HG03378 (cell line): ENCODE data around the gene CCDC89.
A peak's percentile ranks its signal among the peaks of the same experiment; 100 is the strongest.
"Not testable (repeated sequence)": the region's sequence is repeated elsewhere in the genome, so short reads cannot be mapped to it uniquely, and the experiment has no call there.

ENCODE experiments used
- ATAC-seq: cut with Tn5 transposase; IDR thresholded peaks from one replicate; pipeline ENCODE4 v1.9.1; 2021; ENCODE audit warnings: mild to moderate bottlenecking, moderate library complexity; ENCODE audit not compliant: unreplicated experiment

The CCDC89 gene

DNA sequence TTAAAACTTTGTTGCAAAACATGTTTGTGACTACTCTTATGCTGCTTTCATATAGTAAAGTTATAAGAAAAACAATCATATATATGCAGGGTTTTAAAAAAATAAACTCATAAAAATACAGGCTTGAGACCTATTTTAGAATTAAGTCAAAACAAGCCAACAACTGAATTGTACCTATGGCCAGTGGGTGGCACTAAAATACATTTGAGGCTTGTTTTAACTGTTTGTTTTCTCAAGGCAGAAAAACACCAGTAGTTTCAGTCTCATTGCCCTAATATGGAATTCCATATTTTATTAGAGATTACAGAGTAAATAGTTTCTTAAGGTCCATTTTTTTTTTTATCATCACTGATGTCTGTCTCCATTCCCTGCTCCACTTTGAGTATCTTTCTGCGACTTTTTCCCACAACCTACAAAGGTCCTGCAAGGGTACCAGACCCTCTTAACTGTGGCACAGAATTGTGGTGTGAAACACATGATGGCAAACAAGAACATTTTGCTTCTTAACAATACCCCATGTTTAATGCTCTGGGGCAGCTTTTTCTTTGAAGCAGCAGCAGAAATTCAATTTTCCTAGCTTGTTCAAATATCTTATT is 8.5 kb upstream of the CCDC89 start:
- peak; percentile 43 for ATAC-seq

DNA sequence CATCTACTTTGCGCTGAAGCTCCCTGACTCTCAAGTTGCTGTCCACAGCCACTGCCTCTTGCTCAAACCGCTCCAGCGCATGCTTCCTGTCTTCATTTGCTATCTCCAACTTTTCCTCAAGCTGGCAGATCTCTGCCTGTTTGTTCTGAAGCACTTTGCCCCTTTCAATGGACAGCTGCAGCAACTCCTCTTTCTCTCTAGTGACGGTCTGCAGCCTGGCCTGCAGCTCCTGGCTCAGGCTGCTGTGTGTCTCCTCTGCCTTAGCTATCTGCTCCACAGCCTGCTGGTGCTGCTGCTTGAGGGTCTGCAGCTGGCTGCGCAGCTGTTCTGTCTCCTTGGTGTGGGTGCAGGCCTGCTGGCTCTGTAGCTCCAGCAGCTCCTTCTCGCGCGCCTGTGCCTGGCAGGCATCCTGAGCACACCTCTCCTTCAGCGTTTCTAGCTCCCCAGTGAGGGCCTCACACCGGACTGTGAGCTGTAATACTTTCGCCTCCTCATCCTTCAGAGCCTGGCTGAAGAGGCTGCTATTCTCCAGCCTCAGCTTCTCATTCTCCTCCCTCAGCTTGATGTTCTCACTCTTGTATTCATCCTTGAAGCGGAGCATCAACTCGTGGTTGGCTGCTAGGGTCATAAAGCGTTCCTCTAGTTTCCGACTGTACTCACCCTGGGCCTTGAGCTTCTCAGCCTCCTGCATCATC is 723 bp downstream of the CCDC89 start:
- ATAC-seq: no peak

DNA sequence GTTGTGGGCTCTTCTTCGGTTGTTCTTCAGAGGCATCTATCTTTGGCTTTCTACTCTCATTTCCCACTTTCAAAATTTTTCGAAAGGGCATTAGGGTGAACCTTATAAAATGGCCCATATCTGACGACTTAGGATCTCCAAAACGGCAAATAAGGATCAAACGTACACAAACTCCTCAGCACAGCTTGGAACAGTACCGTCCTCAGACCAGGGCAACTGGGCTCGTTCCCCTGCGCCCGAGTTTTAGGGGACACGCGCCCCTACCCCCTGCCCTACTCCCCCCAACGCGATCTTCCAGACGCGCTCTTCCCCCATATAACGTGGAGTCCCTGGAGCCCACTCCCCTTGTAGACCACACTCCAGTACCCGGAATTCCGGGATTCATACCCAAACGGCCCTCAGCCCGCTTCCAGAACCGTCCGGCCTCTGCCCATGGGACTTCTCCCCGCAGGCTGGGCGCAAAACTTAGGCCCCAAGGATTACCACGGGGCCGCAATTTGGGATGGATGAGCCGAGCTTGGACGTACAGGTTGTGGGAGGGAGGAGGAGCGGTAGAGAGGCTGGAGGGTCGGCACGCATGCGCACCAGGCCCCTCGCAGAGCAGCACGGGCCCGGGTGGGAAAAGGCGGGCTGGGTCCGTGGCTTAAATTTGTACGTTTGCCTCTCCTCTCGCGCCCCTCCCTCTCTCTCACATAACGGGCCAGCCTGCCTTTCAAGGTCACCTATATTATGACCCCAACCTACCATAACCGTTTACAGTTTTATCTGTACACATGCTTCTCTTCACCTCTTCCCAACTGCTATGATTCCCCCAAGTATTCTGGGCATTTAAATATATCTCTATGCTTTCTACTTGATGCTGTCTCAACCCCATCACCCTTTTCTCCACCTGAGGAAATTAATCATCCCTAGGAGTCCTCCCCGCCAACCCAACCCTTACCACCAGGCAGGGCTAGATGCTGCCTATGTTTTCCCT is 3.4 kb downstream of the CCDC89 start:
- no peak for ATAC-seq

DNA sequence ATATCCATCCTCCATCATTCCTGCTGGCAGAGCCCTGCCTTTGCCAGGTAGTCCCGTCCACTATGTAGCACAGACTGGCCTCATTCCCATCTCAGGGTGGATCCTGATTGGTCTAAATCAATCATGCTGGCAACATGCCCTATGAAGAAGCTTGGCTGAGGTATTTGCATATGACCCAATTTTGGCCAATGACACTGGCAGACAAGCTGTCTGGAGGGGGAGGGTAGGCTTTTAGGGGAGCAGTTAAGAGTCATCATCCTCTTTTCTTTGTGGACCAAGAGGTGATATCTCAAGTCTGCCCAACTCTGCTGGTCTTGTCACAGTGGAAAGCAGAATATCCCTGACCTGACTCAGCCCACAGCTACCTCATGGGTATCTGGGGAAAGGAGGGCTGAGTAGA is 5.1 kb downstream of the CCDC89 start:
- ATAC-seq: no peak

DNA sequence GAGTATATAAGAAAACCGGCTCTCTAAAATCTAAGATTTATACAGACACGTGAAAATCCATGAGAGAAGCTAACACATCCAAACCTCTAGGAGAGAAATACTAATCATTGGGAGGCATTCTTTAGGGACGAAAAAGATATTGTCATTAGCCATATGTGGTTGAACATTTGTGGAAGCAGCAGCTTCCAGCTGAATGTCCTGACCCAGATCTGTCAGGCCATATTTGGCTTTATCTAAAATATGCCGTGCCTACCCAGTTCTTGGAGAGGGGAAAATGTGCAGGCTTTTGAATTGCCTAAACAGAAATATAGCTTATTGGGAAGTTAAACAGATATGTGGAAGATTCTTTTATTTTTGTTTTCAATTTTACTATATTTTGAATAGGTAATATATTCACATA is 6.4 kb downstream of the CCDC89 start:
- ATAC-seq: no peak

DNA sequence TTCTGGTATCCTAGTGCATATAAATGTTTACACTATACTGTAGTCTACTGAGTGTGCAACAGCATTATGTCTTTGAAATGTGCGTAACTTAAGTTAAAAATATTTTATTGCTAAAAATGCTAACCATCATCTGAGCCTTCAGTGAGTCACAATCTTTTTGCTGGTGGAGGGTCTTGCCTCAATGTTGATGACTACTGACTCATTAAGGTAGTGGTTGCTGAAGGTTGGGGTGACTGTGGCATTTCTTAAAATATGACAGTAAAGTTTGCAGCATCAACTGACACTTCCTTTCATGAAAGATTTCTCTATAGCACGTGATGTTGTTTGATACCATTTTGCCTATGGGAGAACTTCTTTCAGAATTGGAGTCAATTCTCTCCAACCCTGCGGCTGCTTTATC is 12.6 kb downstream of the CCDC89 start:
- no peak for ATAC-seq

DNA sequence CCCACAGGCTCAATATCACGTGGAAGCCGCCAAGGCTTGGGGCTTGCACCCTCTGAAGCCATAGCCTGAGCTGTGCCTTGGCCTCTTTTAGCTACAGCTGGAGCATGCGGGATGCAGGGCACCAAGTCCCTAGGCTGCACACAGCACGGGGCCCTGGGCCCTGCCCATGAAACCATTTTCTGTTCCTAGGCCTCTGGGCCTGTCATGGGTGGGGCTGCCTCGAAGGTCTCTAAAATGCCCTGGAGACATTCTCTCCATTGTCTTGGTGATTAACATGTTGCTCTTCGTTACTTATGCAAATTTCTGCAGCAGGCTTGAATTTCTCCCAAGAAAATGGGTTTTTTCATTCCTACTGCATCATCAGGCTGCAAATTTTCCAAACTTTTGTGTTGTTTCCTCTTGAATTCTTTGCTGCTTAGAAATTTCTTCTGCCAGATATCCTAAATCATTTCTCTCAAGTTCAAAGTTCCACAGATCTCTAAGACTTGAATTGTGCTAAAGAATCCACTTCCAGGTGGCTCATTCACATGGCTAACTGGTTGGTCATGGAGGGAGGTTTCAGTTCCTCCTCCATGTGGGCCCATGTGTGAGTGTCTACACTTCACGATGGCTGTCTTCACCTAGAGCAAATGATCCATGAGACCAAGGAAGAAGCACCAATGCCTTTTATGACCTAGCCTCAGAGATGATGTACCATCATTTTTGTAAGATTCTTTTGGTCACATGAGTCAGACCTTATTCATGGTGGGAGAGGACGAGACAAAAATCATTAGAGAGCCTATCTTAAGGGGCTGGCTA is 13.7 kb downstream of the CCDC89 start:
- ATAC-seq: no peak

DNA sequence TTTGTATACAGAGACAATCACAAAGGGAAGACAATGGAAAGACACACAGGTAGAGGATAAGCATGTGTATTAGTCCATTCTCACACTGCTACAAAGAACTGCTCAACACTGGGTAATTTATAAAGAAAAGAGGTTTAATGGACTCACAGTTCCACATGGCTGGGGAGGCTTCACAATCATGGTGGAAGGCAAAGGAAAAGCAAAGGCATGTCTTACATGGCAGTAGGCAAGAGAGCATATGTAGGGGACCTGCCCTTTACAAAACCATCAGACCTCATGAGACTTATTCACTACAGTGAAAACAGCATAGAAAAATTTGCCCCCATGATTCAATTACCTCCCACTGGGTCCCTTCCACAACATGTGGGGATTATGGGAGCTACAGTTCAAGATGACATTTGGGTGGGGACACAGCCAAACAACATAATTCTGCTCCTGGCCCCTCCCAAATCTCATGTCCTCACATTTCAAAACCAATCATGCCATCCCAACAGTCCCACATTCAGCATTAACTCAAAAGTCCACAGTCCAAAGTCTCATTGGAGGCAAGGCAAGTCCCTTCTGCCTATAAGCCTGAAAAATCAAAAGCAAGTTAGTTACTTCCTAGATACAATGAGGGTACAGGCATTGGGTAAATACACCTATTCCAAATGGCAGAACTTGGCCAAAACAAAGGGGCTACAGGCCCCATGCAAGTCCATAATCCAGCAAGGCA is 14.9 kb downstream of the CCDC89 start:
- ATAC-seq: not testable (repeated sequence)

DNA sequence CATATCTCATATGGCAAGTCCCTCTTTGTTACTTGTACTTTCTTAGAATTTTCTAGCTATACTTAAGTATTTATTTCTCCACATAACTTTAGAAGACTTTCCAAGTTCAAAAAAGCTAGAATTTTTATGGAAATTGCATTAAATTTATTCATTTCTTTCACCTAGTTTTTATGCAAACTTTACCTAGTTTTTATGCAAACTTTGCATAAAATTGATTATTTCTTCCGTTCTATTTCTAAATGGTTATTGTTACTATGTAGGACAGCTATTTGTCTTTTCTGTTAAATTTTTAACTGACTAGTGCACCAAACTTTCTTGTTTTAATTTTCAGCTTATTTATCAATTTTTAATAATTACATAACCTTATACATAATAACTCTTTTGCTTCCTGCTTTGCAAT is 17.8 kb downstream of the CCDC89 start:
- ATAC-seq: no peak

DNA sequence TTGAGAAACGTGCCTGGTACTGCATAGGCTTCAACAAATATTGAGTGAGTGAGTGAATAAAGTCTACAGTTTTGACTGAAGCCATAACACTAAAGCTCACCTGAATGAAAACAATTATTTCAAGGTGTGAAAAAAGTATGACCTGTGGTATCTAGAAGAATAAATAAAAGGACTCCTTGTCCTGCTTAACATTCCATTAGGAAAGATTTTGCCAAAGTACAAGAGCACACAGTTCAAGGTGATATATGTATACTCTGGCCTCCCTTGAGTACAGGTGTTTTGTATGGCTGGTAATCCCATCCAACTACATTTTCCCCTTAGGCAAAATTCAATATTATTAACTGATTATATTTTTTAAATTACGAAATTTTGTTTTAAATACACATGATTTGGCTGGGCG is 19.3 kb downstream of the CCDC89 start:
- no peak for ATAC-seq

DNA sequence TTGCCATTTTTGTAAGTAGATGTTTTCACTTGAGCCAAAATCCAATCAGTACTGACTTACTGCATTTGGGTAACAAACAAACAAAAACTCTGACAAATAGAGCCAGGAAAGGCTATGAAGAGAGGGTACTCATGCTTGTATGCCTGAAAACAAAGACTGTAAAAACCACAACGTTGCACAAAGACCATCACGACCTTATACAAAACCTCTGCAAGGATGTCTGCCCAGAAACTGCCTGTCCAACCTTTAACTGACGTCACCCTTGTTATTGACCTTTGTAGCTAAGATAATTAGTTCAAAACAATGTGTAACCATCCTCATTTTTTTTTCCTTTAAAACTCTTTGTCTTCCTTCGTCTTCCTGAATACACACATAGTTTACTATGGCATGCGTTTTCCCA is 20.3 kb downstream of the CCDC89 start:
- no peak for ATAC-seq

DNA sequence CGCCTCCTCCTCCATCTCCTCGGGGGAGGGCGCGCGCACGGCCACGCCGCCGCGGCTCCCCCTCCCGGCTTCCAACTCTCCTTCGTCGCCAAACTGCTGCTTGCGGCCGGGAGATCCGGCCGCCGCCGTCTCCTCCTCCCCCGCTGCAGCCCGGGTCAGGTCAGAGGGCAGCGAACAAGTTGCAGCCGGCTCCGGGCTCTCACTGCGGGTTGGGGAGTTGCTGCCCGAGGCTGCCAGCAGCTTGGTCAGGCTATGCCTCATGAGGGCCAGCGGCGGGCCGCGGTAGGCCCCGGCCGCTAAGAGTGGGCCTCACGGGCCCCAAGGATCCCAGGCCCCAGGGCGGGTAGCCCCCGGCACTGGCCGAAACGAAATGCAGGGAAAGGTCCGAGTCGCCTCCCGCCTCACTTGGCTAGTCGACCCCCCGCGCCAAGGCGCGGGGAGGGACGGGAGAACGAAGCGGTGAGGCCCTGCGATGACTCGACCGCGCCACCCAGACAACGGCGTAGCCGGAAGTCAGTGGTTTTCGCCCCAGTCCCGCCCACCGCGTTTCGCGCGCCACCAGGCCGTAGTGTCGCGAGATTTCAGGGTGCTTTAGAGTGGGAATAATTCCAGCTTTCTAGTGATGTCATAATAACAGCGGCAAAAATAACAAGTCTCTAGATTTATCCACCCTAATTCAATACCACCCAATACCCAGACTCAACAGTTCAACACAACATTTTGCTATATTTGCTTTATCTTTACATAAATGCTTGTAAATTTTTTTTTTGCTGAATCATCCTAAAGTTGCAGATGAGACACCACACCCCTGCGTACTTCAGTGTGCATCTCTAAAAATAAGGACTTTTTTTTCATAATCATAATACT is 21.1 kb downstream of the CCDC89 start, which contains the start of gene CREBZF:
CREBZF (minus strand) TSS at position 515 of the 867 bp plus-strand sequence; CDS start at position 261, 254 bp downstream.
- ATAC-seq: peak; percentile 81

DNA sequence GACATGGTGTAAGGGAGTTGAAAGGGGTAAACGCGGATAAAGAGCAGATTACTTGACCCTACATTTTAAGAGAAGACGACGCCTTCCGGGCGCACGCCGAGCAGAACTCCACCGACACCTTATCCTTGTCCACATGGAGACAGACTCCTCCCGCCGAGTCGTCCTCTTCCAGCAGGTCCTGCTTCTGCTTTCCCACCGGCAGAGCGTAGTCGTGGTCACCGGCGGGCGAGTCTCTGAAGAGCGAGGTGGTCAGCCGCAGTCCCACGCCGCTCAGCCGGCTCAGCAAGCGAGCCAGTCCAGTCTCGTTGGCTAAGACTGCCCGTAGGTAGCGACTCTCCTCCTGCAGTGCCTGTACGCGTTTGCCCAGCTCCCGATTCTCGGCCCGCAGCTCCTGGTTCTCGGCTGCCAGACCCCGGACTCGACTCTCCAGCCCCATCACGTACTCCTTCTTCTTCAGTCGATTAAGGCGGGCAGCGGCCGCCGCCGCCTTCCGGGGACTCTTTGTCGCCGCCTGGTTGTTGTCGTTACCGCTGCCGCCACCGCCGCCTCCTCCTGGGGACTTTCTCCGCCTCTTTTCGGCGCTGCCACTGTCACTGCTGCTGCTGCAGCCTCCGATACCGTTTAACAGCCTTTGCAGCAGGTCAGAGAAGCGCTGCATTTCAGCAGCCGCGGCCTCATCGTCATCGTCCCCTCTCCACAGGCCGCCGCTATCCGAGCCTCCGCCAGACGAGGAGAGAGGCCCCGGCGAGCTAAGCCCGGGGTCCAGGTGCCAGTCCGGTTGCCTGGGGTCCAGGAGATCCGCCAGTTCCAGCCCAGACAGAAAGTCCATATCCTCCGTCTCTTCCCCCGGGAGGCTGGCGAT is 22.0 kb downstream of the CCDC89 start:
- peak; percentile 60 for ATAC-seq

DNA sequence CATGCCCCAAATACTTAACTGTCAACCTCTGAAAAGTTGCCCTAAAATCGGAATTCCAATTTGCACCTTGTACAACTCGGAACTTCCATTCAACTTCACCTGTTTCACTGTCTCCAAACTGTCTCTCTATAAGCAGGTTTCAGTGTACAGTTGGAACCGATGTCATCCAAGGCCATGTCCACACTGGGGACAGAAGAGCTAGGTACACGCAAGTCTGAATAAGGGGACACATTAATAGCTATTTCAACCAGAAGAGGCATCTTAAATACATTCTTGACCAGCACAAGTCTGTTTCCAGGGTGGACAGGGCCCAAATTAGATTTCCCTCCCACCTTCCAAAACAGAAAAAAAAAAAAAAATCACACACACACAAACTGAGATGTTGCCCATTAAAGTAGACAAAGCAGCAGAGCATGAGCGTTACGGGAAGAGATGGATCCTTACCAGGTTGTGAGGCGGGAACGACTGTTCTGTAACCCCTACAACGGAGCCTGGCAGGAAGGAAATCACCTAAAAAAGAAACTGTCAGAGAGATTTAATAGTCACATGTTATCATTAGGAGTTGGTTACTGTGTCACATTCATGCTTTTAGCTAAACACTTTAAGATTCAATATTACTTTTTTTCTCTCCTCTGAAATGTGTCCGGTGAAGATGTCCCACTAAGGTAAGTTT is 22.8 kb downstream of the CCDC89 start:
- no peak for ATAC-seq

DNA sequence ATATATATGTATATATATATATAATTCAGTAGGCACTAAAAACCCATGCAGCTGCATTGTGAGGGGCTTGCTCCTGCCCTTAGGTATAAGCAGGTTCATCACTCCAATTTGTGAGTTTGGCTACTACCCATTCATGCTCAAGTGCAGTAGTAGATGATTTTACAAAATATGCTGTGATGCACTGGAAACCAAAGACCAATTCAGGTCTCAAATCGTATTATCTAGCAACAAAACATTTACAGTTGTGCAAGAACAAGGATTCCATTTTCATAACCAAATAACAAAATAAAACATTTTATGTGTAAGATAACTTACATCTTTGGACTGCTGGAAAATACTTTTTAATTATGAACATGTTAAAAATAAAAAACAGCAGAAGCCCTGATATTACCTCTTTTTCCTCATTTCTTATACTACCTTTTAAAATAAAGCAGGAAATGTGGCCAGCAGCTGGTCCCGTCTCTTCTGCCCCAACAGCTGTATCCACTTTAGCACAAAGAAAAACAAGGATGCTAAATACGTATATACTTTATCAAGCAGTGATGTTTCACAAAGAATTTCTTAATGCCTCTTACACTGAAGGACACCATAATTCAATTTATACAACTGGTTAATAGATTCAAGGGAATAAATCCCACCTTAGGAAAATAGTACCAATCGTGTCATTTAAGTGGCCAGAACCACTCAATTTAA is 23.9 kb downstream of the CCDC89 start:
- no peak for ATAC-seq

DNA sequence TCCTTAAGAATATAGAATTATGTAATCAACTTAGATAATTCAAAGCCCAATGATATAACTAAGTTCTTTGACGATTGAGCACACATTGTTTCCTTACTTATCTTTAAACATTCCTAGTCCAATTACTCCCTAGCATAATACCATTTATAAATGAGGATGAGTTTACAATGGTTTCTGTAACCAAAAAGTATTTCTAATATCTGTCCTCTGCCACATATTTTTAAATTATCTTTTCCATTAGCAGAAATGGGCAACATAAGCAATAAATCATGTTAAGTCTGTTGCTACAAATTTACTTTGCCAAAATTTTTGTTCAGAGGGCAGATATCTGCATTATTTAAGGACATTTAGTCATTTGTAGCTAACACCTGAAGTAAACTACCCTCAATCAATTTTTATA is 27.8 kb downstream of the CCDC89 start:
- no peak for ATAC-seq

DNA sequence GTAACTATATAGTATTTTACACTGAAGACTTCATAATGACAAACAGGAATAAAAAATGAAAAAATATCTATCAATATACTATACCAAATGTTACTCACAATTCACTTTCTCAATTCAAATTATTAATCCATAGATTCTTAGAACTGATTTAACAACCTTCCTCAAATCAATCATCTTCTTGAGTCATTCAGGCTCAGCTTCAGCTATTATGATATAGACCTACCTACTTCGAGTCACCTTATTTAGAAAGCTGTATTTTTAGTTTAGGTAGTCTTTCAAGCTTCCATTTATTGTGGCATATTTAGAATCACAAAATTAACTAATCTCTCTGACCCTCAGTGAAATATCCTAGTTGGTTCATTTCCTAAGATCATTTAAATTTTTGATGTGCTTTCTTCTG is 29.2 kb downstream of the CCDC89 start:
- ATAC-seq: no peak
